Keratinocyte (primary cell): ENCODE results near the gene PLEKHA1. TPM values are rescaled to one million over a fixed set of nuclear protein-coding genes. Genes with fewer than 3 reads are reported as not detected.

Experiments
- DNase-seq: peaks from one replicate; pipeline ENCODE4 v3.0.0-alpha.2; 2011; ENCODE audit warnings: low read depth, missing footprints, low spot score
- FAIRE-seq: peaks from 2 replicates; lab custom pipeline; 2011; peaks lifted over from hg19 to GRCh38; lab: Jason Lieb, UNC
- H2AFZ ChIP-seq: 2 replicates; pipeline ENCODE4 v1.6.0; 2012; ENCODE audit warnings: low read length, control low read depth, inconsistent platforms; ENCODE audit not compliant: control insufficient read depth
- H3K27ac ChIP-seq: 2 replicates; pipeline ENCODE4 v1.5.1; 2011; ENCODE audit warnings: low read length; ENCODE audit not compliant: control insufficient read depth, insufficient read depth
- H3K27me3 ChIP-seq: 3 replicates; pipeline ENCODE4 v1.6.0; 2011; ENCODE audit warnings: low read length; ENCODE audit not compliant: control insufficient read depth, insufficient read depth; ENCODE audit errors: extremely low read depth
- H3K36me3 ChIP-seq, 2 experiments: 2 replicates in 1 of 2; 3 replicates in 1 of 2; pipeline ENCODE4 v1.5.1; 2011; ENCODE audit warnings: low read length in 2 of 2, mild to moderate bottlenecking in 1 of 2; ENCODE audit not compliant: control insufficient read depth in 2 of 2, insufficient read depth in 2 of 2; ENCODE audit errors: extremely low read depth in 1 of 2
- H3K4me1 ChIP-seq: 3 replicates; pipeline ENCODE4 v1.5.1; 2011; ENCODE audit warnings: low read length; ENCODE audit not compliant: control insufficient read depth, insufficient read depth; ENCODE audit errors: extremely low read depth
- H3K4me2 ChIP-seq: 3 replicates; pipeline ENCODE4 v1.6.0; 2011; ENCODE audit warnings: low read depth, low read length; ENCODE audit not compliant: control insufficient read depth, insufficient read depth; ENCODE audit errors: extremely low read depth
- H3K4me3 ChIP-seq, 3 experiments: fragments of 200-600 bp in 1 of 3; sonication (generic) in 1 of 3; 2 replicates in 2 of 3; 3 replicates in 1 of 3; pipeline ENCODE4 v1.5.1; 2011 to 2016; ENCODE audit warnings: low read length in 3 of 3, mild to moderate bottlenecking in 3 of 3, control low read depth in 2 of 3, inconsistent platforms in 1 of 3, low read depth in 1 of 3, mixed read lengths in 1 of 3, mixed run types in 1 of 3, moderate library complexity in 1 of 3; ENCODE audit not compliant: control insufficient read depth in 2 of 3, insufficient read depth in 2 of 3; ENCODE audit errors: extremely low read depth in 1 of 3
- H3K79me2 ChIP-seq: 2 replicates; pipeline ENCODE4 v1.6.0; 2012; ENCODE audit warnings: low read length; ENCODE audit not compliant: control insufficient read depth, insufficient read depth
- H3K9ac ChIP-seq: 3 replicates; pipeline ENCODE4 v1.6.0; 2011; ENCODE audit warnings: low read length; ENCODE audit not compliant: control insufficient read depth, insufficient read depth; ENCODE audit errors: extremely low read depth
- H3K9me1 ChIP-seq: 3 replicates; pipeline ENCODE4 v1.6.0; 2011; ENCODE audit warnings: low read length; ENCODE audit not compliant: control insufficient read depth, insufficient read depth; ENCODE audit errors: extremely low read depth
- H3K9me3 ChIP-seq: 2 replicates; pipeline ENCODE4 v1.5.1; 2012; ENCODE audit warnings: low read depth, low read length; ENCODE audit not compliant: control insufficient read depth
- H4K20me1 ChIP-seq: 3 replicates; pipeline ENCODE4 v1.6.0; 2011; ENCODE audit warnings: low read length; ENCODE audit not compliant: control insufficient read depth, insufficient read depth; ENCODE audit errors: extremely low read depth
- CTCF ChIP-seq, 3 experiments: IDR thresholded peaks in 1 of 3; conservative IDR thresholded peaks in 1 of 3; optimal IDR thresholded peaks in 1 of 3; 2 replicates in 2 of 3; 3 replicates in 1 of 3; pipeline versions ENCODE3 to v1.5.1; 2011; ENCODE audit warnings: low read length in 3 of 3, mild to moderate bottlenecking in 3 of 3, moderate library complexity in 2 of 3, control low read depth in 1 of 3, inconsistent platforms in 1 of 3; ENCODE audit not compliant: insufficient read depth in 2 of 3; ENCODE audit errors: extremely low read depth in 1 of 3
- EZH2 ChIP-seq: IDR thresholded peaks from one replicate; pipeline ENCODE4 v1.6.1; 2012; ENCODE audit warnings: inconsistent platforms, mild to moderate bottlenecking, low read length, moderate library complexity
- dilution Hi-C: fragments of 300-500 bp; cut with MboI; formaldehyde crosslinking; loops from one replicate; pipeline ENCODE4 v1.7.0; 2020; ENCODE audit warnings: low sequenced_read_pairs; ENCODE audit not compliant: extremely low pct_ligation_motif_present
- polyA plus RNA-seq, 5 experiments: library from polyadenylated mRNA; depleted of rRNA in 3 of 5; stranded (reverse) in 3 of 5; stranded (forward) in 1 of 5; unstranded in 1 of 5; fragments of >200 nt; gene quantifications; 1 replicate in 1 of 5; 2 replicates in 3 of 5; 3 replicates in 1 of 5; pipeline versions ENCODE4 v1.2.1 to v1.2.3, GENCODE V29; 2011 to 2012; ENCODE audit warnings: missing spikeins in 2 of 5, low read depth in 1 of 5, low replicate concordance in 1 of 5

PLEKHA1 gene
- polyA plus RNA-seq, 1 donor (not counting 4 experiments of a cell fraction or from before 2014, with no cell fraction given) = 66.7 TPM

- peaks cover 12% of the 10 kb centered on the region for H3K79me2 ChIP-seq
- H3K9me3 ChIP-seq = no peaks in the 10 kb centered on the region
- no peak overlapping the region for H3K4me2 ChIP-seq
- no peak for TF ChIP-seq CTCF (optimal IDR thresholded peaks at IDR 0.05 in 1 of 3, IDR thresholded peaks at IDR 0.05 in 1 of 3, conservative IDR thresholded peaks at IDR 0.05 in 1 of 3; ENCODE audit: extremely low read depth in 1 of 3, insufficient read depth in 2 of 3, low read length in 3 of 3)
- no peak for TF ChIP-seq EZH2
- no peaks in the 10 kb centered on the region for H3K36me3 ChIP-seq
- peaks cover 4% of the 10 kb centered on the region for H3K4me1 ChIP-seq
- DNase-seq (no peak), FAIRE-seq (no peak)
- H3K4me3 ChIP-seq = no peak overlapping the region
- H3K9ac ChIP-seq = no peak overlapping the region
- dilution Hi-C loops = no loop called here
- H4K20me1 ChIP-seq = no peaks in the 10 kb centered on the region
- no peaks in the 10 kb centered on the region for H3K27me3 ChIP-seq
- no peak overlapping the region for H3K27ac ChIP-seq
- no peak overlapping the region for H2AFZ ChIP-seq
- no peaks in the 10 kb centered on the region for H3K9me1 ChIP-seq
These were observed 83.4 kb downstream of the PLEKHA1 start for GRCh38 chr10:122457934-122458333.

- H3K9ac ChIP-seq = no peak overlapping the region
- peaks cover 7% of the 10 kb centered on the region for H3K4me1 ChIP-seq
- TF ChIP-seq EZH2 = no peak
- no peak for TF ChIP-seq CTCF (optimal IDR thresholded peaks at IDR 0.05 in 1 of 3, IDR thresholded peaks at IDR 0.05 in 1 of 3, conservative IDR thresholded peaks at IDR 0.05 in 1 of 3; ENCODE audit: extremely low read depth in 1 of 3, insufficient read depth in 2 of 3, low read length in 3 of 3)
- DNase-seq (no peak), FAIRE-seq (no peak)
- H2AFZ ChIP-seq = no peak overlapping the region
- H3K9me1 ChIP-seq = no peaks in the 10 kb centered on the region
- no peak overlapping the region for H3K4me3 ChIP-seq
- H4K20me1 ChIP-seq = no peaks in the 10 kb centered on the region
- H3K4me2 ChIP-seq = no peak overlapping the region
- dilution Hi-C loops = no loop called here
- no peaks in the 10 kb centered on the region for H3K36me3 ChIP-seq
- H3K79me2 ChIP-seq = peaks cover 20% of the 10 kb centered on the region
- H3K27me3 ChIP-seq = no peaks in the 10 kb centered on the region
- H3K27ac ChIP-seq = no peak overlapping the region
- H3K9me3 ChIP-seq = no peaks in the 10 kb centered on the region
These were observed 84.2 kb downstream of the PLEKHA1 start for GRCh38 chr10:122458693-122459092.
